HG03025 (cell line): ENCODE data around the gene DMXL1.
A peak's percentile ranks its signal among the peaks of the same experiment; 100 is the strongest.

Source experiments
- ATAC-seq: cut with Tn5 transposase; IDR thresholded peaks from one replicate; pipeline ENCODE4 v1.9.1; 2021; ENCODE audit warnings: mild to moderate bottlenecking, moderate library complexity; ENCODE audit not compliant: unreplicated experiment, low FRiP score

DMXL1 gene, protein sequence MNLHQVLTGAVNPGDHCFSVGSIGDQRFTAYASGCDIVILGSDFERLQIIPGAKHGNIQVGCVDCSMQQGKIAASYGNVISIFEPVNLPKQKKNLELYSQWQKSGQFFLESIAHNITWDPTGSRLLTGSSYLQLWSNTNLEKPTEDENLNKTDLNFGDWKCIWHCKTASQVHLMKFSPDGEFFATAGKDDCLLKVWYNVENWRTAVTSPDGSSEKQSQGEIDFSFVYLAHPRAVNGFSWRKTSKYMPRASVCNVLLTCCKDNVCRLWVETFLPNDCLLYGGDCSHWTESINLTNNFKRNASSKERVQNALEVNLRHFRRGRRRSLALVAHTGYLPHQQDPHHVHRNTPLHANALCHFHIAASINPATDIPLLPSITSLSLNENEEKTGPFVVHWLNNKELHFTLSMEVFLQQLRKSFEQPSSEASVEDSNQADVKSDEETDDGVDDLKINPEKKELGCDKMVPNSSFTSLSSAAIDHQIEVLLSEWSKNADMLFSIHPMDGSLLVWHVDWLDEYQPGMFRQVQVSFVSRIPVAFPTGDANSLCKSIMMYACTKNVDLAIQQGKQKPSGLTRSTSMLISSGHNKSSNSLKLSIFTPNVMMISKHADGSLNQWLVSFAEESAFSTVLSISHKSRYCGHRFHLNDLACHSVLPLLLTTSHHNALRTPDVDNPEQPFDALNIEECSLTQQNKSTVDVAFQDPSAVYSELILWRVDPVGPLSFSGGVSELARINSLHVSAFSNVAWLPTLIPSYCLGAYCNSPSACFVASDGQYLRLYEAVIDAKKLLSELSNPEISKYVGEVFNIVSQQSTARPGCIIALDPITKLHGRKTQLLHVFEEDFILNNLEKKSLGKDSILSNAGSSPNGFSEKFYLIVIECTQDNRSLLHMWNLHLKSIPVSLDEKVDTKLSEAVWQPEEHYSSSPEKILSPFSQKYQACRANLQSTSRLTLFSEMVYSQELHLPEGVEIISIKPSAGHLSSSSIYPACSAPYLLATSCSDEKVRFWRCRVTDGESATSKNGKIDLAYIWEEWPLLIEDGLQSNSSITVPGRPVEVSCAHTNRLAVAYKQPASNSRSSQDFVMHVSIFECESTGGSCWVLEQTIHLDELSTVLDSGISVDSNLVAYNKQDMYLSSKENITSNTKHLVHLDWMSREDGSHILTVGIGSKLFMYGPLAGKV (N-terminal part only)

GRCh38 chr5:119070828-119071560, at the start of gene DMXL1:
TSS of gene DMXL1 (plus strand) at chr5:119071087. CDS start at chr5:119071570, 483 bp downstream.
- peak; percentile 83 for ATAC-seq

- no peak for ATAC-seq
Measured at GRCh38 chr5:119021149-119021732, 49.6 kb upstream of the DMXL1 start.

- peak; percentile 63 for ATAC-seq
Measured at GRCh38 chr5:119022017-119022745, 48.7 kb upstream of the DMXL1 start.

DNA sequence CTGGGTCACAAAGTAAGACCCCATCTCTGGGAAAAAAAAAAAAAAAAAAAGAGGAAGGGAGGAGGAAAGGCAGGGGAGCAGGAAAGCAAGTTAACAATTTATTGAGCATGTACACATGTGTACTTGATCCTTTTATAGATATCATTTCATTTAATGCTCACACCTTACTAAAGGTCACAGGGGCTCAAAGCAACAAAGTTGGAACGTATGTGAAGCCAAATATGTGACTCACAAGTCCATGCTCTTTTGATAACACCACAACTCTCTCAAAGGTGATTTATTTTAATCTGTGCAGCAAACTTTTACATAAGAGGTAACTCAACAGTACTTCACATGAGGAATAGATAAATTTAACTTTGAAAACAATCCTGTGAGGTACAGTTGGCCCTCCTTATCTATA, 48.1 kb upstream of the DMXL1 start:
- ATAC-seq = no peak

DNA sequence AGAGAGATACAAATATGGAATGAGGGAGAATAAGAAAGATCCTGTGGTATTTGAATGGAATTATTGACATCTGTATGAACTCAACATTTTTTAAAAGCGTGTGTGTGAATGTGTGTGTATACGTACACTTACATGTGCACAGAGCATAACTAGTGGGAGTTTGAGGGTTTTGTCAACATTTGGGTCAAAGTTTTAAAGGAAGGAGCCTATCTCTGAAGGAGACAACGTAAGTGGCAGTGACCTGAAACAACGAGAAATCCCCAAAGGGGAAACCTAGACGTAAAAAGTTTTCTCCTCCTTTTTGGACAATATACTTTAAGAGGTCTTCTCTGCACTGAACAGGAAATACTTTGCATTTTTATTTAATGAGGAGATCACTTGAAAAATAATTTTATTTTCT, 42.3 kb upstream of the DMXL1 start:
- ATAC-seq = no peak

DNA sequence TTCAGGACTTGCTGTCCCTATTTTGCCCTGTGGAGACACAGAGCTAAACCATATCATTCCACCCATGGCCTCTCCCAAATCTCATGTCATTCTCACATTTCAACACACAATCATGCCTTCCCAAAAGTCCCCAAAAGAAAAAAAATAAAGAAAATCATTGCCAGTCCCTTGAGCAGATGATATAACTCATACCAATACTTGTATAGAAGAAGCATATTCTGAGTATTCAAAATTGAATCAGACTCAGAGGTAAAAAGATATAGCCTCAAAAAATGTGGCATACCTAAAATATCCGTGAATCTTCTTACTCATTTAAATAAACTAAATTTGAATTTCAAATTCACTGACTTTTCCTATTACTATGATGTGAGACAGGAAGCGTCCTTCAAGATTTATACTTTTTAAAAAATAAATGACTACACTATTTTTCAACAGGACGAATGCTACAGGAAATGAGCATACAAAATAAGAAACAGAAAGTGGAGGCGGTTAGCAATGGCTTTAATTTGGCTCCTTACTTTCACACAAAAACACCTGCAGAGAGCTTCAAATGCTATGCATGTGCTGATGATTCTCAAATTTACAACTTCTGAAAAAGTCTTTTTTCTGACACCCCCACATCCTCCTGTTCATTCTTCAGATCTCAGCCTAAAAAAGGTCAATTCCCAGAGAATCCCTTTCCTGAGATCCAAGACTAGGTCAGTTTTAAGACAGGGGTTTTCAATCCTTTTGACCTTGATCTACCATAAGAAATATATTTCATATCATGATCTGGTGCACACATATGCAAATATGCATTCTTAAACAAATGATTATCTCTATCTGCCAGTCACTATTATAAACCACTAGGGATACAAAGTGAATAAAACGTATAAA, 39.6 kb upstream of the DMXL1 start:
- ATAC-seq = peak; percentile 79

- no peak for ATAC-seq
Measured at GRCh38 chr5:119031905-119032304, 39.0 kb upstream of the DMXL1 start.

GRCh38 chr5:119032656-119033055, 38.2 kb upstream of the DMXL1 start:
- ATAC-seq = no peak

DNA sequence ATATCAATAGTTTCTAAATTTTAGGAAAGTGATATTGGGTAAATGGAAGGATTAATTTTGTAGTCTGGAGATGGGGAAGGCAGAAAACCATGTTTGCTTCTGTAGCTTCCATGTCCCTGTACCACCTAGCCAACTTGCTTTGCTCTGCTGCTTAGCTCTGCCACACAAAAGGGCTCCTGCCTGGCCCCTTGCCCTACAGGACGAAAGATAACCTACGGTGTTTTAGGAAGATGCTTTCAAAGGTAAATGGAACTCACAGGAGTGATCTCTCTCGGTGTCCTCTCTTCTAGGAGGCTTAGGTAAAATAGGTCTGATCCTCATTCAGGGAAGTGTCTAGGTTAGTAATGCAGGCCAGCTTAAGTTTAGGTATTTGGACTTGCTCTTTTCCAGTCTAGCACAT, 37.8 kb upstream of the DMXL1 start:
- ATAC-seq = no peak

DNA sequence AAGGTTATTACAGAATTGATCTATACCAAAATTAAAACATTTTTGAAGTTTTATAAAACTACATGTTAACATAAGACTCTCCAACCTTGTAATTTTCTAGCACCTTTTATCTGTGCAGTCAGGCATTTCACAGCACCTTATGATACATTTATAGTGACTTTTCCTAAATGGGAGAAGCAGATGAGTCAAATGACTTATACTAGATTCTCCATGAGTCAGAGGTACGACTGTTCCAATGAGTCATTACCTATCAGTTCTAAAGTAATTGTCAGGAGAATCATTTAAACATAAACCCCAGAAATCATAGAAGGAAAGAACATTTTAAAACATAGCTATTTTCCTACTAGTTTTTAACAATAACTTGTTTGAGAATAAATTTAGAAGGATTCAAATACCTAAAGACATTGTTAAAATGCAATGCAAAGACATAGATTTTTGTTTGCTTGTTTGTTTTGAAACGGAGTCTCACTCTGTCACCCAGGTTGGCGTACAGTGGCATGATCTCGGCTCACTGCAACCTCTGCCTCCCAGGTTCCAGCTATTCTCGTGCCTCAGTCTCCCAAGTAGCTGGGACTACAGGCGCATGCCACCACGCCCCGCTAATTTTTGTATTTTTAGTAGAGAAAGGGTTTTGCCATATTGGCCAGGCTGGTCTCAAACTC, 34.7 kb upstream of the DMXL1 start:
- no peak for ATAC-seq

GRCh38 chr5:119037496-119038215, 33.2 kb upstream of the DMXL1 start:
- ATAC-seq = no peak

- no peak for ATAC-seq
Measured at GRCh38 chr5:119048246-119048645, 22.6 kb upstream of the DMXL1 start.

GRCh38 chr5:119049824-119050449, 20.9 kb upstream of the DMXL1 start:
- no peak for ATAC-seq

- ATAC-seq = no peak
Measured at GRCh38 chr5:119054101-119054500, 16.8 kb upstream of the DMXL1 start.

DNA sequence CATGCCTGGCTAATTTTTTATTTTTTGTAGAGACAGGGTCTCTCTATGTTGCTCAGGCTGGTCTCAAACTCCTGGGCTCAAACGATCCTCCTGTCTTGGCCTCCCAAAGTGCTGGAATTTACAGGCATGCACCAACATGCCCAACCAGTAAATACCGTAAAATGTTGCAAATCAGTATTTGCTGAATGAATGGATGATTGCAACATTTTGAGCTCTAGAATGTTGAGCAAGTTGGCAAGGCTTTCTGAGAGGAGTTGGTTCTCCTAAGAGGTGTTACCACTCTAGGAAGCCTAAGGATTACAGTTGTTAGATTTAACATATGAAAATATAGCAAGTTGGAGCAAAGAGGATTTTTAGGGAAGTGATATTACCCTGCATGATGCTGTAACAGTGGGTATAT, 15.6 kb upstream of the DMXL1 start:
- no peak for ATAC-seq

- no peak for ATAC-seq
Measured at GRCh38 chr5:119058979-119059529, 11.8 kb upstream of the DMXL1 start.
